ENCODE data around the gene DYNLT2.
"Not testable (repeated sequence)": the region's sequence is repeated elsewhere in the genome, so short reads cannot be mapped to it uniquely, and the experiment has no call there.

Gene DYNLT2

GRCh38 chr6:169783971-169784820 is 32.8 kb upstream of the DYNLT2 start:
- DNase-seq (ENCODE audit: low spot score), result no peak

- no peak for DNase-seq (ENCODE audit: low spot score)
Measured at GRCh38 chr6:169783401-169783800, 32.0 kb upstream of the DYNLT2 start.

DNA sequence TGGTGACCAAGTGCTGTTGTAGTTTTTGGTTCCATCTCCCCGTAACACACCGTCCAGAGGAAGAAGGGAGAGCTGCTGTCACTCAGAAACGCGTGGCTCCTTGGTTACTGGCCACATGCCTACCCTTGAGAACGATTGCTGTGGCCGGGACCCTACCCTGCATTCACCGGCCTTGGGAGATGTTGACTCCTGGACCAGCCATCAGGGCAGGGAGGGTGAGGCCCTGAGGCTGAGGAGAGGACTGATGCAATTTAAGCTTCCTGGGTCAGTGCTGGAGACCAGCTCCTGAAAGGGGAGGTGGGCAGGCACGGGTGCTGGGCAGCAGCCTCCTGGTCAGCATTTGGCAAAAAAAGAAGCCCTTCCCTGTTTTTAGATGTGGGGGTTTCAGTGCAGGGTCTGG is 31.6 kb upstream of the DYNLT2 start:
- no peak for DNase-seq (ENCODE audit: low spot score)

GRCh38 chr6:169780571-169781091 is 29.3 kb upstream of the DYNLT2 start:
- no peak for DNase-seq (ENCODE audit: low spot score)

DNA sequence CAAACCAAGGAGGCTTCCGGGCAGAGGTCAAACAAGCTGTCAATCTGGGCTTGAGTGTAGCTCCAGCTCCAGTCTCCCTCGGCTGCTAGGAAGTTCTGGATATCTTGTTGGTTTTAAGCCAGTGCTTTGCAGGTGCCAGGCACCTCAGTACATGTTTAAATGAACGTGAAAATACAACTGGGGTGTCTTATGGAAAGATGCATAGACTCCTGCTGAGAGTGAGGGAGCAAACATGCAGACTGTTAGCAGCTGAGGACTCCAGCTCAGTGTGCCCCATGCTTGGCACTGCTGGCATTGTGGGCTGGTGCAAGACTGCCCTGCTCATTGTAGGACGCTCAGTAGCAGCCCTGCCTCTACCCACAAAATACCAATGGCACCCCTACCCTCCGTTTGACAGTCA is 28.5 kb upstream of the DYNLT2 start:
- DNase-seq (ENCODE audit: low spot score), result no peak

GRCh38 chr6:169779092-169779815 is 27.9 kb upstream of the DYNLT2 start:
- DNase-seq (ENCODE audit: low spot score), result no peak

DNA sequence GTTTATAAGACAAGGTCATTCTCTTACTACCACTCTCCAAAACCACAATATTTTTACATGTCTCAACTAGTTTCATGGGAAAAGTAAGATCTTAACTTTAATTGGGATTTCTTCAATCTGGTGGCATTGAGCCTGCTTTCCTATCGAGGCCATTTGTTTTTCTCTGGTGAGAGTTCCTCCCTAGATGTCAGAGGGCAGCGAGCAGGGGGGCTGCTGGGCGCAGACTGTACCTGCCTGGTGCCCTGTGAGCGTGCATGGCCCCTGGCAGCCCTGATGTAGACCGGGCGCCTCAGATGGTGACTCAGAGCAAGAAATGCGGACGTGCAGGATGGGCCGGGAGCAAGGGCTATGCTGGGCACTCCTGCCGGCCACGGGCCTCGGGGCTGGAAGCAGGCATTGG is 27.3 kb upstream of the DYNLT2 start:
- DNase-seq (ENCODE audit: low spot score), result no peak

- no peak for DNase-seq (ENCODE audit: low spot score)
Measured at GRCh38 chr6:169777896-169778295, 26.5 kb upstream of the DYNLT2 start.

DNA sequence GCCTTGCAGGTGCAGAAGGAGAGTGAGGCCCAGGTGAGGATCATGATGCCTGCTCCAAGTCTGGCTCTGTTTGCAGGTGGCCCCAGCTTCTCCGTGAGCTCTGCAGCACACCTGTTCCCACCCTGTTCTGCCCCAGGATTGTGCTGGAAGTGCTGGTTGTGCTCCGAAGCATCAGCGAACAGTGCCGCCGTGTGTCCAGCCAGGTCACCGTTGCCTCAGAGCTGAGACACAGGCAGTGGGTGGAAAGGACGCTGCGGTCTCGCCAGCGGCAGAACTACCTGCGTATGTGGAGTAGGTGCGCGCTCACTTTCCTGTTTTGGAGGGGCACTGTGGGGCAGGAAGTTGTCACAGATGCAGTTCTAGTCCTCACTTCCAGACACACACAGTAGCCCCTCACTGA is 25.0 kb upstream of the DYNLT2 start:
- DNase-seq (ENCODE audit: low spot score), result no peak

- DNase-seq (ENCODE audit: low spot score), result no peak
Measured at GRCh38 chr6:169775321-169775720, 23.9 kb upstream of the DYNLT2 start.

GRCh38 chr6:169774347-169774746 is 23.0 kb upstream of the DYNLT2 start:
- DNase-seq (ENCODE audit: low spot score), result no peak

- DNase-seq (ENCODE audit: low spot score), result no peak
Measured at GRCh38 chr6:169766921-169767736, 15.8 kb upstream of the DYNLT2 start.

- no peak for DNase-seq (ENCODE audit: low spot score)
Measured at GRCh38 chr6:169766232-169766631, 14.9 kb upstream of the DYNLT2 start.

DNA sequence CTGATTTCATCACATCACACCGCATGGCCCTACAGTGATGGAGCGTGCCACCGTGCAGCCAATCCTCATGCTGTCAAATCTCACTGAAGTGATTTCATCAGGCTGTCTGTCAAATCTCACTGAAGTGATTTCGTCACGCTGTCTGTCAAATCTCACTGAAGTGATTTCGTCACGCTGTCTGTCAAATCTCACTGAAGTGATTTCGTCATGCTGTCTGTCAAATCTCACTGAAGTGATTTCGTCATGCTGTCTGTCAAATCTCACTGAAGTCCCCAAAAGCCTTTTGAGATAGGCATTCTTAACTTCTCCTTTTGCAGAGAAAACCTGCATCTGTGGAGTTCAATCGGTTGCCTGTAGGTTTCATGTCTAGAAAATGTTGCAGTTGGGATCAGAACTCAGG is 14.4 kb upstream of the DYNLT2 start:
- not testable (repeated sequence) for DNase-seq (ENCODE audit: low spot score)

- no peak for DNase-seq (ENCODE audit: low spot score)
Measured at GRCh38 chr6:169763881-169764280, 12.5 kb upstream of the DYNLT2 start.

DNA sequence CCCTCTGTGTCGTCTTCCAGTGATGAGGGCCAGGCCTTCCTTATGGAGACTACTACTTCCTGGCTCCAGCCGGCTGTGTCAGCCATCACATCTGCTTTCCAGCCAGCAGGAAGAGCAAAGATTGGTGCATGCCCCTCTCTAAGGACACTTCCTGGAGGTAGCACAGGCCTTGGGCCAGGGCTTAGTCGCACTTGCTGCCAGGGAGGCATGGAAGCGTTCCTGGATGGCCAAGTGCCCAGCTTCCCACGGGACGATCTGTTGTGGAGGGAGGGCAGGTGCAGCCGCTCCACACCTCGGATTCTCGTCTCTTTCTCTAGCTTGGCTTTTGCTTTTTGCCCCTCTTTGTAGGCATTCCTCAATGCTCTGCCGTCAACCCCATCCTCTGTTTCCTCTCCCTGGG is 11.9 kb upstream of the DYNLT2 start:
- no peak for DNase-seq (ENCODE audit: low spot score)

DNA sequence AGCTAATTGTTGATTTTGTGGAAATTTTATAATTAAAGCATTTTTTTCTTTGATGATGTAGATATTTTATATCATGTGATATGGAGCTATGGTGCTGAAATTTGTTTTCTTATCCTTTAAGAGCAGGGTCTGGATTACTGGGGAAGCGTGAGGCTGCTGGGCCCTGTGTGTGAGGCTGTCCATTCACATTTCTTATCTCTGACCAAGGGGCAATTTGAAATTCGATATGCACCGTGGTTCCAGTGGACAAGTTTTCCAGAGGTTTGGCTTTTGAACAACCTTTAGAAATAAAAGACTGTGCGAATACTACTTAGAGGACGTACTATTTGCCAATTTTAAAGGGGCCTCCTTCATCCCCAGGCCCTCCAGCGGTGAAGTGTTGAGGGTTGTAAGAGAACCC is 3.8 kb upstream of the DYNLT2 start:
- no peak for DNase-seq (ENCODE audit: low spot score)

DNA sequence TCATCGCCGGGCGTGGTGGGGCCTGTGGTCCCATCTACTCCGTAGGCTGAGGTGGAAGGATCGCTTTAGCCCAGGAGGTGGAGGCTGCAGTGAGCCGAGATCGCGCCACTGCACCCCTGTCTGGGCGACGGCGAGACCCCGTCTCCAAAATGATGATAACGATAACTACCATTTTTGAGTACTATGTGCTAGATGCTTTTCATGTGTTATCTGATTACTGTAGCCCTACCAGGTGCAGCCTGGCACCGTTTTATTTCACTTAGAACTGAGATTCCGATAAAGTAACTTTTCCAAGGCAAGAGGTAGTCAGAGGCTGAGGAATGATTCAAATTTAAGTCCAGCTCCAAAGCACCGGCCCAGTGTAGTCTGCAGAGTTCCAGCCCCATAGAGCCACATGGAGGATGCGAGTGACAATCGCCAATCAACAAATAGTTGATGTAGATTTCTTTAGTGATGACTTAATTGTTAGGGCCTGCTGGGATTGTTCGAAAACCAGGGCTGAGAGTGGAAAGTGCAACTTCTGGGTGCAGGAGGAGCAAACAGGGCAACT is 777 bp upstream of the DYNLT2 start:
- DNase-seq (ENCODE audit: low spot score), result no peak

- DNase-seq (ENCODE audit: low spot score), result no peak
Measured at GRCh38 chr6:169746556-169746955, 4.8 kb downstream of the DYNLT2 start.

DNA sequence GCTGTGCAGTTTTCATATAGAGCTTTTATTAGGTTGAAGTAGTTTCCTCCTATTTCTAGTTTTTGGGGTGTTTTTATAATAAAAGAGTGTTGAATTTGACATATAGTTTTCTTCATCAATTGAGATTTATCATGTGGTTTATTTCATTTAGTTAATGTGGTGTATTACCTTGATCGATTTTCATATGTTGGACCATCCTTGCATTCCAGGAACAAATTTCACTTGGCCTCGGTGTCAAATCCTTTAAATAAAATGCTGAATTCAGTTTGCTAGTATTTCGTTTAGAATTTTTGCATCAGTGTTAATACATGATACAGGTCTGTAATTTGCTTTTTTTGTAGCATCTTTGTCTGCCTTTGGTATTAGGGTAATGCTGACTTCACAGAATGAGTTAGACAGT is 6.0 kb downstream of the DYNLT2 start:
- no peak for DNase-seq (ENCODE audit: low spot score)

DNA sequence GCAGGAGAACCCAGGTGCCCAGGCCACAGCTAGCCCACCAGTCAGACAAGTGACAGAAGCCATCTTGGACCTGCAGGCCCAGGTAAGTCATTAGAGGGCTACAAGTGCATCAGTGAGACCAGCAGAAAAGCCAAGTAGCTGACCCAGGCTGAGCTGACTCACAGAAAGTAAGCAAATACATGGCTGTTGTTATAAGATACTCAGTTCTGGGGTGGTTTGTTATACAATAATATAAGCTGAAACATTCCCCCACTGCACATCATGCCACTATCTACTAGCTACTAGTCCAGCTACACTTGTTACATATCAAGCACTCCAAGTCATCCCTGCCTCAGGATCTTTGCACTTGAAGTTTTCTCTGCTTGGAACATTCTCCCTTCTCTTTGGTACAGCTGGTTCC is 10.0 kb downstream of the DYNLT2 start:
- DNase-seq (ENCODE audit: low spot score), result no peak

DNA sequence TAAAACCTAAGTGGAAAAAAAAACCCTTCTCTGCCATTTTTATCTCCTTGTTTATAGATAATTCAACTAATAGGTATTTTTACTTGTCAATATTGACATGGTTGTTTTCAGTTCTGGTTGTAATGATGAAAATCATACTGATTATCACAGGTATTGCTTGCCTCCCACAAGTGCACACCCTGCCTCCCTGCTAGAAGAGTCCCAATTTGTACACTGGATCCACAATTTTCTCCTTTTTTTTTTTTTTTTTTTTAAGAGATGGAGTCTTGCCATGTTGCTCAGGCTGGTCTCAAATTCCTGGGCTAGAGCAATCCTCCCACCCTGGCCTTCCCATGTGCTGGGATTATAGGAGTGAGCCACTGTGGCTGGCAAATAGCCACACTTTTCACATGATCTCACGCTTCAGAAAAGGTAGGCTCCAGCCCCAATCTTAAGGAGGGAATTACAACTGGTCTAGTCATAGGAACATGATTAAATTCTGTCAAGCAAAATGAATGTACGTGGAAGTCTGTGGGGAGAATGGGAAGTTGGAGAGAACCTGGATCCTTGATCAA is 12.3 kb downstream of the DYNLT2 start:
- DNase-seq (ENCODE audit: low spot score), result no peak

Measured in iPS-NIHi11 (cell line).